Pulmonary artery endothelial cell (primary cell): ENCODE measurements around the gene A1CF. TPM values are rescaled to one million over a fixed set of nuclear protein-coding genes. Genes with fewer than 3 reads are reported as not detected.
"Not testable (repeated sequence)": the region's sequence is repeated elsewhere in the genome, so short reads cannot be mapped to it uniquely, and the experiment has no call there.

Experiments used
- DNase-seq: peaks from one replicate; pipeline ENCODE4 v3.0.0-alpha.2; 2011; ENCODE audit warnings: low read depth, low spot score
- total RNA-seq: library from RNA; depleted of rRNA; stranded (reverse); fragments of >200 nt; gene quantifications from 2 replicates; pipeline ENCODE4 v1.2.3, GENCODE V29; 2014

Gene A1CF
- total RNA-seq, 1 donor from 2014 or later: not detected

DNA sequence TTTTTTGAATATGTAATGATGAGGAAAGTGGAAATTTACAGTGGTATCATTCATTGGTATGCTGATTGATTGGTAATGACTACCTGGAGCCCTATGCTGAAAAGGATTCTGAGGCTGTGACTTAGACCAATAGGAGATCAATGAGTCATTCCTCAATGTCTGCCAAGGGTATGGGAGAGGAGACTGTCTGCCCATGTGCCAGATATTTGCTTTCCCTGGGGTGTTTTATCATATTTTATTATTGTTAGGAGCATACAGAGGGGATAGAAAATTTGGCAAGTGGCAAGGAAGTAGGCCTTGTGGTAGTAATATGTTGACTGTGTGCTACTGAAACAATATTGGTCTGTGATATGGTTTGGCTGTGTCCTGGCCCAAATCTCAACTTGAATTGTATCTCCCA, 90.9 kb downstream of the A1CF start:
- DNase-seq: no peak

DNA sequence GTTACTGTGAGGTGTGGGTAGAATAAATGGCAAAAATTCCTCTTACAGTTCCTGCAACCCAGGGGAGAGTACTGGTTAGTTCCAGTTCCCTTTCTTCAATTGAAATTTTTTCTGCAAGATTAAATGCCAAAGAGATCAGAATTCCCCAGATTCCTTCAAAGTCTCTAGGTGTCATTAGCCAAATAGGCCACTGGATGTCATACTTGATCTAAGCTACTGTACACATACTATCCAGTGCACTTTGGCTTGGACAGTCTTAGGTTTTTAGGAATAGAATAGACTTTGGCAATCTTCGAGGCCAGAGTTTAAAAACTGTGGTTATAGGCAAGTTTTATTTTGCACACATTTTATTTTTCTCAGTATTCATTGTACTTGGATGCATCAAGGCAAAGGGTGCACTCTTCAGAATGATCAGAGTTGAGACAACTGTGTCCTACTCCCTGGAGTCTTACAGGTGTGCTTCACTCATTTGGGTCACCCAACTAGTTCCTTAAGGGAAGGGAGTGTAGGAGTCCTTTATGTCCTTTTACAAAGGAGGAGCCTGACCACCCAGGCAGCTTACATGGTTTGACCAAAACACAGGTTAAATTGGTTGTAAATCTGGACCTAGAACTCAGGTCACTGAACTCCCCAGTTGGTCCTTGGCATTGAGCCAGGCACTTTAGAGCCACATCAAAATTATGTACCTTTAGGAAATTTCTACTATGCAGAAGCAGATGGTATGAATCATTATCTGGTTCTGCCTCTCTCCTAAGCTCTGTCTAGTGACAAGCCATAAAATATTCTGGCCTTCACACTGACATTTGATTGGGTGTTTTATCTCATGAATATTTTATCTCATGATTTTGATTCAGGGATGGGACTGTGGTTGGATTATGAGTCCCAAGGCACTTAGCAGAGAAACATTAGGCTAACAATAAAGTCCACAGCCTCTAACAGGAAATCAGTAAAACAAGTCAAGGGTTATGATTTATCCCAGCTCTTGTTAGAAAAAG, 96.2 kb downstream of the A1CF start:
- DNase-seq: no peak

DNA sequence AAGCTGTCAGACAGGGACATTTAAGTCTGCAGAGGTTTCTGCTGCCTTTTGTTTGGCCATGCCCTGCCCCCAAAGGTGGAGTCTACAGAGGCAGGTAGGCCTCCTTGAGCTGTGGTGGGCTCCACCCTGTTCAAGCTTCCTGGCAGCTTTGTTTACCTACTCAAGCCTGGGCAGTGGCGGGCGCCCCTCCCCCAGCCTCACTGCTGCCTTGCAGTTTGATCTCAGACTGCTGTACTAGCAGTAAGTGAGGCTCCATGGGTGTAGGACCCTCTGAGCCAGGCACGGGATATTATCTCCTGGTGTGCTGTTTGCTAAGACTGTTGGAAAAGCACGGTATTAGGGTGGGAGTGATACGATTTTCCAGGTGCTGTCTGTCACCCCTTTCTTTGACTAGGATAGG, 97.5 kb downstream of the A1CF start:
- DNase-seq: not testable (repeated sequence)

DNA sequence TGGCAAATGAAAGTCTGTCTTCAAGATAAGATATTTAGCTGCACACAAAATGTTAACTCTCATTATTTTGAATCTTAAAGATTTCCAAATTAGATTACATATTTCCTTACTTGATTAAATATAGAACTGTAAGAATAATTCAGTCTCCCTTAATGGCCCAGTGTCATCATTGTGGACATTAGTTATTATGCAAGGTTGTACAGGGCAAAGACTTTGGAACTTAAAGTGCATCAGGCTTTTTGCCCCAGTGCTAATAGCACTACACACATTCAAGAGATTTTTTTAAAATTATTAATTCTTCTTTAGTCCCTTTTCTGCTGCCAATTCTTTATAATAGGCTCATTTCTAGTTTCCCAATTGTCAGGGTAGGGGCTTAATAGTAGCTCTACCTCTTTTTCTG, 103.4 kb downstream of the A1CF start:
- DNase-seq: not testable (repeated sequence)

DNA sequence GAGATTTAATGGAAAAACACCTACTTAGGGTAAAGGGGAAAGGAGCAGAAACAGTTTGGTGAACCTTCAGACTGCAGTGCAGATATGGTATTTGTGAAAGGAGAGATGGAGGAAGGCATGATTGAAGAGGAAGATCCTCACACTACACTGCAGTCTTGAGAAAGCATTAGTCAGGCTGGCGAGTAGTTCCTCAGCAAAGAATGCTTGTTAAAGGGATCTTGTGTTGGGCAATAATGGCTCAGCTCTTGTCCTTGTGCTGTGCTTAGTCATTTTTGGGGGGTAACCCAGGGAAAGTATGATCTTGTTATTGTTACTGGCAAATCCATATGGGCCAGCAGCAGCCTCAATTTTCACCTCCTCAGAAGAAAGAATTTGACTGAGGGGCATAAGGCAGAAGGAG, 105.4 kb downstream of the A1CF start:
- DNase-seq: not testable (repeated sequence)

DNA sequence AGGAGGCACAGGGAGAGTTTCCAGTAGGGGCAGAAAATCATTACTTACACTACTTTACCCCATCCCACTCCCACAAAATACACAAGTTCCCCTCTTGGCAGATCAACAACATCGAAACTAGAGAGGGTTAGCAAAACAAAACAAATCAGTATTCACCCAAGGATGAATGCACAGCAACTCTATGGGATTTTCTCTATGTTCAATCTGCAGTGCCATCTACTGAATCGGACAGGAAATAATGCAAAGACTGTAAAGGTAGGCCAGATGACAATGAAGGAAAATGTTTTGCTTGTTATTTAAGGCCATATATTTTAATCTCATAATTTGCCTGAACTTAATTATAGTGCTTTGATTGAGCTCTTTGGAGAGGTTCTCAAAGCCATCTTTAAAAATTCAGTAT, 110.6 kb downstream of the A1CF start:
- not testable (repeated sequence) for DNase-seq

DNA sequence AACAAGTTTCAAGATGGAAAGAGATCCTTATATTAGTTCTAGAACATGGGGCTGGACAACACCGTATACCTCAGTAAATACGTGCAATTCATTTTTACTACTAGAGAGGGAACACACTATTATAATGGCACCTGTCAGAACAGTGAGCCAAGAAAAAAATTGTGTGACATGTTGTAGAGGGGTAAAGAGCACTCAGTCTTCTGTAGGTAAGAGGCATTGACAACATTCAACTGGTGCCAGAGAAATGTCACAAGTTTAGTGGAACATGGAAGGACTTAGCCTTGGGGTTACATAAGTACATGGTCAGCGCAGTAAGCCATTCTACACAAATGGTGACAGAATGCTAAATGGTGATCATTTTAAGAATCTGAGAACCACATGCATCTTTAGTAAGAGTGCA, 113.4 kb downstream of the A1CF start:
- not testable (repeated sequence) for DNase-seq

DNA sequence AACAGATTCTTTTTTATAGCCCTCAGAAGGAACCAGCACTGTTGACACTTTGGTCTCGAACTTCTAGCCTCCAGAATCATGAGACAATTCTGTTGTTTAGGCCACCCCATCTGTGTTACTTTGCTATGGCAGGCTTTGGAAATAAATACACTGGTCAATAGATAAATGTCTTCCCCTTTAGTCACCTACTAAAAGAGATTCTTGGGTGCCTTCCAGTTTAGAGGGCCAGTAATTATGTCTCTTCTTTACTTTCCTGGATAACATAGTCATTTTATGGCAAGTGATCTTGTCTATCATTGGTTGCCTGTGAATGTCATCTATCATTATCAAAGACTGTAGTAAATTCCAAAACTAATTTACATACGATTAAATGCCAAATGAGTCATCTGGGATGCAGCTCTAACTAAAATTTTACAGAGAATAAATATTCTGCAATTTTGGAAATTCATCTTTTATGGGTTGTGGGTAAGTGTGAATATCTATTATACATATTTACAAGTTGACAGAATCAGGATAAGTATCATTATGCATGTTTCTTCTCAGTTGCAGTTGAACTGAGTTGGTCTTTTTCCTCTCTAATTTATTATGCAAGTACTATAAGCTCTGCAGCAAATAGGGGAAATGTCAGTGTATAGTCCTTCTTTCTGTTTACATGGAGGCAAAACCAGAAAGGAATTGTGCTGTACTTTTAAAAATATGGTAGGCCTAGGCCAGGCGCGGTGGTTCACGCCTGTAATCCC, 118.5 kb downstream of the A1CF start:
- not testable (repeated sequence) for DNase-seq

Other genes with a start within 250 kb of the A1CF start
- 2.0 and 2.3 TPM in 2 replicates for gene ASAH2B, start 145.7 kb downstream of the A1CF start, total RNA-seq
- 1.3 TPM in 2 replicates for gene PRKG1, start 188.9 kb upstream of the A1CF start, total RNA-seq